H1 (cell line): ENCODE data around the gene CEL. TPM values are rescaled to one million over a fixed set of nuclear protein-coding genes. Genes with fewer than 3 reads are reported as not detected.

Experiments
- CTCF ChIA-PET: fragments of 300-600 bp; sonication (Branson Sonifier 250); formaldehyde crosslinking; loops from one replicate; lab custom pipeline; 2021; ENCODE audit not compliant: partially characterized antibody; lab: Charles Lee
- POLR2A ChIA-PET: fragments of 300-600 bp; sonication (Branson Sonifier 250); formaldehyde crosslinking; loops from one replicate; lab custom pipeline; 2021; ENCODE audit warnings: inconsistent platforms; ENCODE audit not compliant: partially characterized antibody; lab: Charles Lee
- DNase-seq, 2 experiments: peaks; one replicate each; pipeline versions ENCODE4 v3.0.0 to v3.0.0-alpha.2; 2010 to 2022; ENCODE audit warnings: low spot score in 2 of 2, low read depth in 1 of 2, mixed read lengths in 1 of 2
- FAIRE-seq: peaks from 2 replicates; lab custom pipeline; 2011; peaks lifted over from hg19 to GRCh38; lab: Jason Lieb, UNC
- H2AFZ ChIP-seq: 2 replicates; pipeline ENCODE4 v1.8.1; 2012; ENCODE audit warnings: low read length, inconsistent platforms
- H2AK5ac ChIP-seq: 2 replicates; pipeline ENCODE4 v1.6.1; 2013; ENCODE audit warnings: low read depth, low read length
- H2BK120ac ChIP-seq: replicated peaks from 2 replicates; pipeline ENCODE3; 2013; ENCODE audit warnings: low read depth, low read length, inconsistent platforms
- H2BK12ac ChIP-seq: 2 replicates; pipeline ENCODE4 v1.6.1; 2013; ENCODE audit warnings: low read depth, low read length
- H2BK15ac ChIP-seq: 2 replicates; pipeline ENCODE4 v1.6.1; 2013; ENCODE audit warnings: low read length
- H2BK20ac ChIP-seq: 2 replicates; pipeline ENCODE4 v1.6.1; 2013; ENCODE audit warnings: low read length
- H2BK5ac ChIP-seq: 2 replicates; pipeline ENCODE4 v1.6.1; 2013; ENCODE audit warnings: low read depth, low read length
- H3K14ac ChIP-seq: 2 replicates; pipeline ENCODE4 v1.6.1; 2013; ENCODE audit warnings: inconsistent platforms; ENCODE audit not compliant: insufficient read length
- H3K18ac ChIP-seq: 2 replicates; pipeline ENCODE4 v1.6.1; 2013; ENCODE audit warnings: low read length; ENCODE audit errors: extremely low read depth
- H3K23ac ChIP-seq: 2 replicates; pipeline ENCODE4 v1.6.1; 2013; ENCODE audit warnings: inconsistent platforms; ENCODE audit not compliant: insufficient read length
- H3K23me2 ChIP-seq: 2 replicates; pipeline ENCODE4 v1.6.1; 2013; ENCODE audit warnings: low read depth, low read length
- H3K27ac ChIP-seq: 2 replicates; pipeline ENCODE4 v1.6.1; 2011; ENCODE audit warnings: low read depth, low read length, inconsistent platforms
- H3K27me3 ChIP-seq, 4 experiments: replicated peaks in 1 of 4; 1 replicate in 1 of 4; 2 replicates in 3 of 4; pipeline versions ENCODE4 v1.6.1 to v1.8.1; 2011 to 2013; ENCODE audit warnings: low read length in 3 of 4, mild to moderate bottlenecking in 3 of 4, inconsistent platforms in 2 of 4, mixed read lengths in 2 of 4, moderate library complexity in 1 of 4; ENCODE audit not compliant: control insufficient read depth in 3 of 4, insufficient read depth in 3 of 4; ENCODE audit errors: extremely low read depth in 1 of 4
- H3K36me3 ChIP-seq, 4 experiments: 2 replicates each; pipeline versions ENCODE4 v1.6.1 to v1.8.1; 2011 to 2013; ENCODE audit warnings: mild to moderate bottlenecking in 4 of 4, low read length in 3 of 4, moderate library complexity in 2 of 4, control low read depth in 1 of 4, inconsistent platforms in 1 of 4; ENCODE audit not compliant: insufficient read depth in 4 of 4, control insufficient read depth in 2 of 4
- H3K4ac ChIP-seq: replicated peaks from 2 replicates; pipeline ENCODE3; 2013; ENCODE audit warnings: low read length, low read depth, mixed read lengths, inconsistent platforms; ENCODE audit not compliant: insufficient read length
- H3K4me1 ChIP-seq, 4 experiments: replicated peaks in 1 of 4; 1 replicate in 1 of 4; 2 replicates in 3 of 4; pipeline versions ENCODE4 v1.6.1 to v1.8.1; 2011 to 2013; ENCODE audit warnings: low read length in 3 of 4, inconsistent platforms in 2 of 4, mixed read lengths in 1 of 4; ENCODE audit not compliant: insufficient read depth in 4 of 4, control insufficient read depth in 3 of 4
- H3K4me2 ChIP-seq, 2 experiments: 2 replicates each; pipeline versions ENCODE4 v1.6.1 to v1.8.1; 2011 to 2013; ENCODE audit warnings: low read depth in 2 of 2, low read length in 2 of 2, control low read depth in 1 of 2, inconsistent platforms in 1 of 2, mild to moderate bottlenecking in 1 of 2; ENCODE audit not compliant: insufficient read depth in 1 of 2
- H3K4me3 ChIP-seq, 4 experiments: fragments of 200-600, 300-600 bp in 1 of 4; sonication (generic), shearing (Covaris generic), sonication (Bioruptor Twin) in 1 of 4; 2 replicates each; pipeline versions ENCODE4 v1.5.1 to v1.8.1; 2011 to 2016; ENCODE audit warnings: low read length in 4 of 4, low read depth in 3 of 4, control low read depth in 2 of 4, inconsistent platforms in 2 of 4, mild to moderate bottlenecking in 2 of 4, mixed read lengths in 1 of 4, moderate library complexity in 1 of 4; ENCODE audit not compliant: insufficient read depth in 2 of 4; ENCODE audit errors: extremely low read depth in 1 of 4
- H3K56ac ChIP-seq: replicated peaks from 2 replicates; pipeline ENCODE3; 2013; ENCODE audit warnings: low read depth, mild to moderate bottlenecking, mixed read lengths, low read length, inconsistent platforms; ENCODE audit not compliant: insufficient read length
- H3K79me1 ChIP-seq: 2 replicates; pipeline ENCODE4 v1.6.1; 2013; ENCODE audit warnings: low read depth, low read length, control low read depth
- H3K79me2 ChIP-seq, 2 experiments: 2 replicates each; pipeline versions ENCODE4 v1.6.1 to v1.8.1; 2012 to 2013; ENCODE audit warnings: low read length in 2 of 2, mild to moderate bottlenecking in 2 of 2, inconsistent platforms in 1 of 2; ENCODE audit not compliant: insufficient read depth in 2 of 2, control insufficient read depth in 1 of 2
- H3K9ac ChIP-seq, 4 experiments: replicated peaks in 1 of 4; 1 replicate in 1 of 4; 2 replicates in 3 of 4; pipeline versions ENCODE4 v1.6.1 to v1.8.1; 2011 to 2013; ENCODE audit warnings: low read depth in 3 of 4, low read length in 3 of 4, control low read depth in 2 of 4, mild to moderate bottlenecking in 2 of 4, moderate library complexity in 2 of 4, inconsistent platforms in 1 of 4; ENCODE audit errors: extremely low read depth in 1 of 4
- H3K9me3 ChIP-seq, 2 experiments: 2 replicates each; pipeline versions ENCODE4 v1.6.1 to v1.8.1; 2012 to 2013; ENCODE audit warnings: mild to moderate bottlenecking in 2 of 2, moderate library complexity in 2 of 2, control low read depth in 1 of 2, inconsistent platforms in 1 of 2, low read depth in 1 of 2, low read length in 1 of 2, mixed read lengths in 1 of 2; ENCODE audit not compliant: insufficient read depth in 2 of 2
- H4K20me1 ChIP-seq, 2 experiments: replicated peaks in 1 of 2; 2 replicates each; pipeline versions ENCODE3 to v1.8.1; 2011 to 2013; ENCODE audit warnings: inconsistent platforms in 2 of 2, low read length in 2 of 2, mild to moderate bottlenecking in 1 of 2; ENCODE audit not compliant: insufficient read depth in 2 of 2, control insufficient read depth in 1 of 2
- H4K5ac ChIP-seq: 2 replicates; pipeline ENCODE4 v1.6.1; 2013; ENCODE audit warnings: low read length, low read depth, mixed read lengths, inconsistent platforms; ENCODE audit not compliant: insufficient read length
- H4K8ac ChIP-seq: 2 replicates; pipeline ENCODE4 v1.8.0; 2013; ENCODE audit warnings: mild to moderate bottlenecking, moderate library complexity, low read length, inconsistent platforms; ENCODE audit not compliant: insufficient read depth; ENCODE audit errors: extremely low read depth
- H4K91ac ChIP-seq: replicated peaks from 2 replicates; pipeline ENCODE3; 2013; ENCODE audit warnings: low read length, mixed read lengths, inconsistent platforms; ENCODE audit not compliant: insufficient read length
- BRCA1 ChIP-seq: IDR thresholded peaks from 2 replicates; pipeline ENCODE4 v1.6.1; 2012; ENCODE audit warnings: low read depth, low read length, improper control_type of control experiment
- CTCF ChIP-seq, 3 experiments: IDR thresholded peaks; 1 replicate in 2 of 3; 2 replicates in 1 of 3; pipeline versions ENCODE4 v1.5.1 to v1.6.1; 2011; ENCODE audit warnings: low read length in 3 of 3, mild to moderate bottlenecking in 3 of 3, inconsistent platforms in 2 of 3, low read depth in 1 of 3, moderate library complexity in 1 of 3; ENCODE audit not compliant: insufficient read depth in 1 of 3; ENCODE audit errors: control extremely low read depth in 1 of 3
- E2F6 ChIP-seq: IDR thresholded peaks from 2 replicates; pipeline ENCODE4 v1.6.1; 2012; ENCODE audit warnings: inconsistent platforms
- NANOG ChIP-seq: IDR thresholded peaks from 2 replicates; pipeline ENCODE4 v1.6.1; 2011; ENCODE audit warnings: low read length, low read depth, mild to moderate bottlenecking, inconsistent platforms; ENCODE audit not compliant: insufficient read depth, poor library complexity, severe bottlenecking
- RAD21 ChIP-seq, 2 experiments: IDR thresholded peaks in 1 of 2; conservative IDR thresholded peaks in 1 of 2; 2 replicates each; pipeline ENCODE4 v1.6.1; 2011; ENCODE audit warnings: low read depth in 2 of 2, low read length in 2 of 2, improper control_type of control experiment in 1 of 2, inconsistent platforms in 1 of 2, mild to moderate bottlenecking in 1 of 2, moderate library complexity in 1 of 2
- SP1 ChIP-seq: IDR thresholded peaks from 2 replicates; pipeline ENCODE4 v1.6.1; 2011; ENCODE audit warnings: low read depth, low read length
- SP2 ChIP-seq: IDR thresholded peaks from 2 replicates; pipeline ENCODE4 v1.6.1; 2012; ENCODE audit warnings: mild to moderate bottlenecking, low read length, inconsistent platforms
- SUZ12 ChIP-seq: fragments of 200-600 bp; sonication (generic); IDR thresholded peaks from 2 replicates; pipeline ENCODE4 v1.6.1; 2012; ENCODE audit warnings: mild to moderate bottlenecking, inconsistent platforms, low read length, moderate library complexity, mixed read lengths
- TAF1 ChIP-seq: IDR thresholded peaks from 2 replicates; pipeline ENCODE4 v1.6.1; 2011; ENCODE audit warnings: mild to moderate bottlenecking, low read depth, low read length
- TCF12 ChIP-seq: IDR thresholded peaks from 2 replicates; pipeline ENCODE4 v1.6.1; 2011; ENCODE audit warnings: low read depth, mild to moderate bottlenecking, low read length
- WGBS, 2 experiments: shearing (Covaris generic) in 1 of 2; methylation state at CpG; one replicate each; pipeline versions ENCODE4 v1.1.6 to v1.1.7; 2013 to 2015; ENCODE audit warnings: low lambda C conversion rate in 2 of 2, mixed read lengths in 2 of 2, inconsistent platforms in 1 of 2, low coverage in 1 of 2, missing lambda C conversion rate in 1 of 2; ENCODE audit not compliant: insufficient replicate concordance in 2 of 2, insufficient coverage in 1 of 2, insufficient read length in 1 of 2; ENCODE audit errors: extremely low coverage in 1 of 2, missing lambda C conversion rate in 1 of 2; 5-methylcytosine and 5-hydroxymethylcytosine counted together
- polyA plus RNA-seq, 7 experiments: library from polyadenylated mRNA; depleted of rRNA in 3 of 7; stranded (reverse) in 5 of 7; unstranded in 2 of 7; fragments of >200 nt in 5 of 7; fragments of 200-250 nt in 2 of 7; gene quantifications; 1 replicate in 5 of 7; 2 replicates in 1 of 7; 4 replicates in 1 of 7; pipeline versions ENCODE4 v1.2.1 to v1.2.3, GENCODE V29; 2011 to 2013; ENCODE audit warnings: missing spikeins in 2 of 7, mixed read lengths in 2 of 7
- total RNA-seq: library from RNA; stranded (reverse); fragmentation: NEBNext Ultra II Directional; extraction: Animal tissue kit (Norgen Biotek cat#: 25700); gene quantifications from 2 replicates; pipeline ENCODE4 v1.2.1, GENCODE V29; 2021

The CEL gene
- total and polyA plus RNA-seq, 2 of the 8 experiments (the other 6 are each of a cell fraction or from before 2014, with no cell fraction given): 1.8 to 3.4 TPM

GRCh38 chr9:133107245-133107722, 45.5 kb downstream of the CEL start:
- Histone ChIP-seq H3K56ac (no peak overlapping the region), H2BK20ac (no peak overlapping the region), H3K79me2 (no peaks in the 10 kb centered on the region), H2BK15ac (no peak overlapping the region), H3K9ac (no peak overlapping the region), H3K23ac (no peak overlapping the region), H3K27me3 (no peaks in the 10 kb centered on the region), H3K18ac (no peak overlapping the region), H3K23me2 (no peaks in the 10 kb centered on the region), H3K14ac (no peak overlapping the region), H2AK5ac (no peak overlapping the region), H3K36me3 (peaks cover 2 to 11% (median 5%) of the 10 kb centered on the region in 4 experiments; a peak in 5 of 8 replicates), H3K27ac (no peak overlapping the region), H2BK120ac (no peak overlapping the region), H3K4me2 (no peak overlapping the region), H2AFZ (no peak overlapping the region), H3K9me3 (no peaks in the 10 kb centered on the region), H4K91ac (no peak overlapping the region), H3K79me1 (no peaks in the 10 kb centered on the region), H2BK5ac (no peak overlapping the region), H4K8ac (no peak overlapping the region), H3K4me1 (peaks cover 0 to 8% (median 3%) of the 10 kb centered on the region in 4 experiments; a peak in 3 of 7 replicates), H2BK12ac (no peak overlapping the region), H3K4me3 (no peak overlapping the region), H3K4ac (no peak overlapping the region), H4K20me1 (peaks cover 1 to 9% of the 10 kb centered on the region in 2 experiments), H4K5ac (no peak overlapping the region)
- DNase-seq (no peak), FAIRE-seq (no peak)
- WGBS, 2 experiments: 94% methylated on average over 2 of the region's 13 CpGs; no CpG with 5 or more reads in 1 of the 2 experiments
- ChIA-PET CTCF (interaction anchor here (0.9 to 19.3 kb wide), 8 partner anchors 10 to 128 kb away, joined by 3 to 337 read pairs (median 6); partner anchors contain the start of gene GFI1B), POLR2A (interaction anchor here (1.4 kb wide), 1 partner anchor 241 kb away, joined by 3 read pairs; the partner anchor contains the start of genes MED22 and RPL7A)
- TF ChIP-seq SUZ12 (no peak), NANOG (no peak), TAF1 (no peak), CTCF (IDR thresholded peaks at IDR 0.05; ENCODE audit: control extremely low read depth in 1 of 3, insufficient read depth in 1 of 3, low read depth in 1 of 3, low read length in 3 of 3) (no peak), RAD21 (IDR thresholded peaks at IDR 0.05 in 1 of 2, conservative IDR thresholded peaks at IDR 0.05 in 1 of 2; ENCODE audit: low read depth in 2 of 2, low read length in 2 of 2) (no peak), SP1 (no peak), TCF12 (no peak), E2F6 (no peak), SP2 (no peak), BRCA1 (no peak)
